HG02642 (cell line): ENCODE data around the gene GCFC2.

Source experiments
- ATAC-seq: cut with Tn5 transposase; IDR thresholded peaks from one replicate; pipeline ENCODE4 v1.9.1; 2021; ENCODE audit warnings: mild to moderate bottlenecking; ENCODE audit not compliant: unreplicated experiment, poor library complexity

The GCFC2 gene

DNA sequence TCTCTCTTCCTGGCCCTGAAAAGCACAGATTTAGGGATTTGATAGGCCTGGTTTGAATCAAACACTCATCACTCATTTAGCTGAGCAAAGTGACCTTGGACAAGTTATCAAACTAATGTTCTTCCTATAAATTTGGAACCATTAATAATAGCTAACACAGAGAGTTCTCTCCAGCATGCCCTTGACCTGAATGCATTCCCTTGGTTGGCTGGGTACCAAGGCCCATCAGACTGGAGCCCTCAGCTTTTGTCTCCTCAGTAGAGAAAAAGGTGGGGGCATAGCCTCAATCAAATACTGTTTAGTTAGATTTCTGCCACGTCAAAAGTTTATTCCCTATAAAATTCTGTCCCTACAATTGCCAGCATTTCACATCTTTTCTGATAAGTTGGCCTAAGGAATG is 77.9 kb downstream of the GCFC2 start:
- no peak for ATAC-seq

DNA sequence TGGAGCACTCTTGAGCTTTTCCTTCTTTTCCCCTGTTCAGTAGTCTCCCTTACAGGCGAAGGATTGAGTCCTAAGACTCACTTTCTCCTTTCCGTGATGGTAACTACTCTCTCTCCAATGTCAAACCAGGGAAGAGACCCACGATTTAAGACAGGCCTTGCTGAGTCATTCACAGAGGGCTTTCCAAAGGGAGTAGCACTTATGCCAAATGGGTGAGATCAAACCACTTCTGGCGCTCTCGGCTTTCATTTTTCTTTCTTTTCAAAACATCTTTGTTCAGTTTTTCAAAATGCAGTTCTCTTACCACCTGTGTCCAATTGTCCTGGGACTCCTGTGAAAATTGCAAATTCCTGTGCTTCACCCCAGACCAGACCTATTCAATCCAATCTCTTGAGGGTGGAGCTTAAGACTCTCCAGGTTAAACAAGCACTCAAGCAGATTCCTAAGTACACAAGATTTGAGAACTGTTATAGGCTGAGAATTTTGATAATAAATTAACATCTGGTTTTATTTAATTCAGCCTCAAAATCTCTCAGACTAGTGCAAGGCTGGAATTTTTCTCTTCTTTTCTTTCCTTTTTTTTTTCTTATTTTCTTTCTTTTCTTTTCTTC is 78.5 kb downstream of the GCFC2 start:
- no peak for ATAC-seq

DNA sequence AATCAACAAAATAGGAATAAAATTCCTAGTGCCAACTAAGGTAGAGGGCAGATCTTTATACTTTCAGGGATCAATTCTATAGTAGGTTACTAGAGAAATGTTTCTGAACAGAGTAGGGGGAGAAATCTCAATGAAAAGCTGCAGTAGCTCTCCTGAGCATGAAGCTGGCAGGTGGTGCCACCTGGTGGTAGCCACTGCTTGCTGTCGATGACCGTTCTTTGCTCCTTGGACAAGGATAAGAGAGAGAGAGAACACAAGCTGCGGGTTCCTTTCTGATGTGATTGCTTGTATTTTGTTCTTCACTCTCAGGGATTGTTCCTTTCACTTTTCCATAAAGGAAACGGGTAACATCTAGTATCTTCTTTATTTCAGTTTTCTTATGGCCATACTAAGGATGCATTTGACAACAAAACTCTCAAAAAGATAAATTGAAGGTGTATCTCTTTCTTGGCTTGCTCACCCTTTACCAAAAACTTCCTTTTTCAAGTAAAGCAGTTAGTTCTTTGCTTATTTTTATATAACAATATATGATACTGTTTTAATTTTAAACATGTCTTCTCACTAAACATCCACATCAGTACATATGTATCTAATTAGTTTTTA is 82.7 kb downstream of the GCFC2 start:
- peak; percentile 94 for ATAC-seq

DNA sequence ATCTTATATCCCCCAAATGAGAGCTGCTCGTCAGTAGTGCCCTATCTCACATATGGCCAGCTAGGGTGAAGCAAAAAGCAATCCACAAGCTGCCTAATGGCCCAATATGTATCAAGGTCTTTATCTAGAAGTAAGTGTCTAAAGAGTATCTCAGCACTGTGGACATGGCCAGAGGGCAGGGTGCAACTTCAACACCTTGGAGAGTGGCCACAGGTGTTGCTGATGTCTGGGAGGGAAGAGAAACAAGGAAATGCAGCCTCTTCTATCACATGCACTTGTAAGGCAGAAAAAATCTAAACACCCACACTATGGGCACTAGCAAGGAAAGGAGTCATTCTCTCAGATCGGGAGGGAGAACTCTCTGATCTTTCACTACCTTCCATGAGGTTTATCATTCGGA is 87.8 kb downstream of the GCFC2 start:
- ATAC-seq = no peak

DNA sequence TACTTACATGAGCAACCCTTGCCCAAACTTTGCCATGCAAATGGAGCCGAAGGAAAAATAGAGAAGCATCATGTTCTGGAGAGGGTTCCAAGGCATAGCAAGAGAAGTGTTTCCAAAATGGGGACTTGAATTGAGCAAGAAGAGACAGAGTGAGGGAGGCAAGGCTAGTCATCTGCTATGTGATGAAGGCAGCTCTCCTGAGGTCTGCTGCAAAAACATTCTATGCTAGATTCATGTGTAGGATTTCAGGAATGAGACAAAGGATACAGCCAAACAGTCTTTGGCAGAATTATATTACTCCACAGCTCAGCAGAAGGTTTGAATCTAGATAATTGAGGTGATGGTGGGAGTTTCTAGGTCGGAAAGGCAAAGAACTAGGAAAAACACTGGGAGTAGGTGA is 88.2 kb downstream of the GCFC2 start:
- ATAC-seq = no peak

DNA sequence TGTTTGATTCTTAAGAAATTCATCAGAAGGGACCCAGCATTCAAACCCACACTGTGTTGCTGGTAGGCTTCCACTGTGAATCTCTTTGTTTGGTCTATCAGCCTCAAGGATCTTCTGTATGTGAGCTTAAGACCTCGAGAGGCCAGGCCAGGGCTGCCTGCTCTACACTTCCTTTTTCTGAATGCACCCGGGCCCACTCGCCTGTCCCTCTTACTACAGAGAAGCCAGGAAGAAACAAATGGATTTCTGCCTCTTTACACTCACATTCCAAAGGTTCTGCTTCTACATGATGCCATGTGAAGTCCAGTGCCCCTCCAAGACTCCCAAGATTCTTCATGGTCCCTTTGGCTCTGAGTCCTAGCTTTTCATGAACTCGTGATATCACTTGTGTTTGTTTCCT is 89.5 kb downstream of the GCFC2 start:
- no peak for ATAC-seq

DNA sequence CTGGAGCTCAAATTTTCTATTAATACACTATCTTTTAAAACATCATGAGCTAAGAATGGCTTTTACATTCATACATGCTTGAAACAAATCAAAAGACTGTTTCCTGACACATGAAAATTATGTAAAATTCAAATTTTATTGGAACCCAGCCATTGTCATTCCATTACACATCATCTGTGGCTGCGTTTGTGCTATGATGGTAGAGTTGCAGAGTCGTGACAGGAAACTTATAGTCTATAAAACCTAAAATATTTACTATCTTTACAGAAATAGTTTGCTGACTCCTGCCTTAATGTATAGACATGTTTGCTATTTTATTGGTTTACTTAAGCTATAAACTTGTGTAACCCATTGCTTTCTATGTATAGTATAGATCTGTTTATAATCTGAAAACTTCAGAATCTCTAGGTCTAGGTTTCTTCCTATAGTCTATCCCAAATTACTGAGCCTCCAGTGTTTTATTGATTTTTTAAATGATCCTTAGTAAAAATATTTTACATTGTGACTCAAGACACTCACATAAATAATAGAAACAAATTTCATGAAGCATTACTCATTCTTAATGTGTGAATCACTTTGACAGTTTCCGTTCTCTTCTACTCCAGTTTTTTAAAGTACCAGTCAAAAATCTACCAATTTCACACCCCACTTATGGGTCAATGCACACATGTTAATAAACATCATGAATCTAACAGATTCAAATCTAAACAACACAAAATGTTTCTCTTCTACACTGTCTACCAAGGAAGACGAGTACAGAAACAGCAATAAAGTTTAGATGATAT is 90.6 kb downstream of the GCFC2 start:
- no peak for ATAC-seq

DNA sequence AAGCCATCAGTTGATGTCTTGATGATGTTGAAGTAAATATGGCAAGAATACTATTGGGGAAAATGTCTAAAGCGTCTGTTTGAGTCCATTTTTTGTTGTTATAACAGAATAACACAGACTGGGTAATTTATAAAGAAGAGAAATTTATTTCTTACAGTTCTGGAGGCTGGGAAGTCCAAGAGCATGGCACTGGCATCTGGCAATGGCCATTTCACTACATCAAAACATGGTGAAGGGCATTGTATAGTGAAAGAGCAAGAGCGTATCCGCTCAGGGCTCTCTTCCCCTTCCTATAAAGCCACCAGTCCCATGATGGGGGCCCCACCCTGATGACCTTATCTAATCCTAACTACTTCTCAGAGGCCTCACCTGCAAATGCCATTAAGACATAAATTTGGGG is 93.8 kb downstream of the GCFC2 start:
- ATAC-seq = no peak

DNA sequence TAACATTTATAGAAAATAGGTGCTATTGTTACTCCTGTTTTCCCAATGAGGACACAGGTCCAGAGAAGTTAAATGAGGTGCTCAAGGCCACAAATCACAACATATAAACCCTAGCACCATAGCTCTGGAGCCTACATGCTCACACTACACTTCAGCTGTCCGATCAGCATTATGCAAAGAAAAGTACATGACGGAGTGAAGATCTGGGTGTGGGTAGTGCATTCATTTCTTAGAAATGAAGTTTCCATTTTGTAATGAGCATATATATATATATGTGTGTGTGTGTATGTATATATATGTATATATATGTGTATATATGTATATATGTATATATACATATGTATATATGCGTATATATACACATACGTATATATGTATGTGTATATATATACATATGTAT is 94.3 kb downstream of the GCFC2 start:
- no peak for ATAC-seq

DNA sequence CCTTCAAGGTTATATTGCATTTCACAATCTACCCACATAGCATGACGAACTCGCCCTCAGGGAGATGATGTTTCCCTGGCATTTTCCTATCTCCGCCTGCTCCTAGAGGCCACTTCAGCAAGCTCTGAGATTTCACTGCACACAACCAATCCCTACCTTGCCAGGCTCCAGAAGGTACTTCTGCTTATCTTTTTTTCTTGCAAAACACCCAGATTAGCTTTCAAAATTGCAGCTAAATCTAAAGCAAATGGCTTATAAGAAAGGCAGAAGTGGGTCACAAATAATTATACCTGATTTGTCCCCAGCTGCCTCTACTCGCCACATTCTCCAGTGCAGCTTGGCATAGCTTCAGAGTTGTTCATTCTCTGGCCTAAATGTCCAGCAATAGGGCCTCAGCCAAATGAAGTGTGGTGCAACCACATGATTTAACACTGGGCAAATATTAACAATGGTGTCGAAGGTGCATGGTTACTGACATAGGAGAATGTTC is 96.5 kb downstream of the GCFC2 start:
- no peak for ATAC-seq

DNA sequence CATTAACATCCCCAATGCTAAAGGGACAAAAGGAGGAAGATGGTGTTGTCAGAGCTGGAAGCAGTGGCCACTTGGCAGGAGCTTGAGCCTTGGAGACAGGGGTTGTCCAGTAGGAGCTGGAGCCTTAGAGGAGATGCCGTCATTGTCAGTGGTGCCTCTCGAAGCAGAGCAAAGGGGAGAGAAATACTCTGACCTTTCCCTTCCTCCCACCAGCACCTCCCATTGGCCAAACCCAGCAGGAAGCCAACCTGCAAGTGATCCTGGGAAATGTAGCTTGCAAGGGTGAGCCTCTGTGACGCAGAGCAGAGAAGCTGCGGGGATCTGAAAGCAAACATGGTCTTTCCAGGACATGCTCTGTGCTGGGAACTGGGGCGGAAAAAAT is 97.9 kb downstream of the GCFC2 start:
- ATAC-seq = no peak
